H1 (cell line): ENCODE results near the gene TAOK1. TPM values are rescaled to one million over a fixed set of nuclear protein-coding genes. Genes with fewer than 3 reads are reported as not detected.

Experiments used
- CHD1 ChIP-seq: IDR thresholded peaks from 2 replicates; pipeline ENCODE4 v1.6.1; 2012; ENCODE audit warnings: low read depth, low read length, improper control_type of control experiment
- CHD7 ChIP-seq: fragments of 300-600 bp; sonication (generic); IDR thresholded peaks from 2 replicates; pipeline ENCODE4 v1.7.1; 2012; ENCODE audit warnings: low read length, moderate library complexity, mild to moderate bottlenecking, inconsistent platforms; ENCODE audit not compliant: insufficient replicate concordance
- EZH2 ChIP-seq: fragments of 200-600 bp; sonication (generic); IDR thresholded peaks from 2 replicates; pipeline ENCODE4 v1.7.1; 2012; ENCODE audit warnings: low read depth, mild to moderate bottlenecking, moderate library complexity, low read length, inconsistent platforms; ENCODE audit not compliant: severe bottlenecking
- JUND ChIP-seq: IDR thresholded peaks from 2 replicates; pipeline ENCODE4 v1.6.1; 2011; ENCODE audit warnings: mild to moderate bottlenecking, improper control_type of control experiment, low read length
- MAX ChIP-seq: IDR thresholded peaks from 2 replicates; pipeline ENCODE4 v1.6.1; 2012; ENCODE audit warnings: inconsistent platforms
- RFX5 ChIP-seq: IDR thresholded peaks from 2 replicates; pipeline ENCODE4 v1.6.1; 2011; ENCODE audit warnings: low read depth, low read length, improper control_type of control experiment, borderline replicate concordance
- SP1 ChIP-seq: IDR thresholded peaks from 2 replicates; pipeline ENCODE4 v1.6.1; 2011; ENCODE audit warnings: low read depth, low read length
- SUZ12 ChIP-seq: fragments of 200-600 bp; sonication (generic); IDR thresholded peaks from 2 replicates; pipeline ENCODE4 v1.6.1; 2012; ENCODE audit warnings: mild to moderate bottlenecking, inconsistent platforms, low read length, moderate library complexity, mixed read lengths
- TAF1 ChIP-seq: IDR thresholded peaks from 2 replicates; pipeline ENCODE4 v1.6.1; 2011; ENCODE audit warnings: mild to moderate bottlenecking, low read depth, low read length
- YY1 ChIP-seq: IDR thresholded peaks from 2 replicates; pipeline ENCODE4 v1.6.1; 2011; ENCODE audit warnings: low read depth, mild to moderate bottlenecking, low read length
- polyA plus RNA-seq, 7 experiments: library from polyadenylated mRNA; depleted of rRNA in 3 of 7; stranded (reverse) in 5 of 7; unstranded in 2 of 7; fragments of >200 nt in 5 of 7; fragments of 200-250 nt in 2 of 7; gene quantifications; 1 replicate in 5 of 7; 2 replicates in 1 of 7; 4 replicates in 1 of 7; pipeline versions ENCODE4 v1.2.1 to v1.2.3, GENCODE V29; 2011 to 2013; ENCODE audit warnings: missing spikeins in 2 of 7, mixed read lengths in 2 of 7
- total RNA-seq: library from RNA; stranded (reverse); fragmentation: NEBNext Ultra II Directional; extraction: Animal tissue kit (Norgen Biotek cat#: 25700); gene quantifications from 2 replicates; pipeline ENCODE4 v1.2.1, GENCODE V29; 2021

The TAOK1 gene
- total and polyA plus RNA-seq, 2 of the 8 experiments (the other 6 are each of a cell fraction or from before 2014, with no cell fraction given), result 12.2 to 90.6 TPM

GRCh38 chr17:29591737-29592608 is 201.8 kb downstream of the TAOK1 start (continued):
- TF ChIP-seq CHD7 (no peak), JUND (peak; percentile 35; the same call in 1 of the 2 replicates), SP1 (peak; percentile 34; the same call in 1 of the 2 replicates), EZH2 (no peak), YY1 (peak; percentile 34; the same call in 1 of the 2 replicates), SUZ12 (no peak), MAX (peak; percentile 90), RFX5 (no peak), CHD1 (no peak), TAF1 (0 out of 2 replicates have a peak, but pooled peaks have one; percentile 41)
